Ovary (tissue), 9 donors: ENCODE data around the gene STAC2. TPM values are rescaled to one million over a fixed set of nuclear protein-coding genes. Genes with fewer than 3 reads are reported as not detected.

Experiments
- DNase-seq, 5 donors: peaks; one replicate each; pipeline ENCODE4 v3.0.0-alpha.2; 2019 to 2020
- H3K27ac ChIP-seq, 2 donors: fragments of 200-600 bp; one replicate each; pipeline versions ENCODE4 v1.5.1 to v1.8.0; 2019 to 2022
- H3K27me3 ChIP-seq: fragments of 200-600 bp; one replicate; pipeline ENCODE4 v1.8.0; 2022
- H3K36me3 ChIP-seq: fragments of 200-600 bp; sonication (generic); one replicate; pipeline ENCODE4 v1.5.1; 2019
- H3K4me1 ChIP-seq: one replicate; pipeline ENCODE4 v1.8.1; 2013; ENCODE audit warnings: mild to moderate bottlenecking, moderate library complexity; ENCODE audit not compliant: insufficient read depth
- H3K4me3 ChIP-seq: fragments of 200-600 bp; sonication (generic); one replicate; pipeline ENCODE4 v1.5.1; 2017
- H3K9me3 ChIP-seq, 2 donors: fragments of 200-600 bp in 1 of 2; sonication (generic) in 1 of 2; one replicate each; pipeline versions ENCODE4 v1.5.1 to v1.8.1; 2013 to 2019; ENCODE audit warnings: mild to moderate bottlenecking in 1 of 2, moderate library complexity in 1 of 2
- CTCF ChIP-seq, 3 donors: fragments of 450-650 bp in 2 of 3; fragments of 200-600 bp in 1 of 3; IDR thresholded peaks; one replicate each; pipeline versions ENCODE4 v1.5.1 to v1.8.0; 2016 to 2022; ENCODE audit warnings: antibody characterized with exemption in 3 of 3, mild to moderate bottlenecking in 1 of 3
- EP300 ChIP-seq: sonication (generic); formaldehyde crosslinking; IDR thresholded peaks from one replicate; pipeline ENCODE4 v1.6.1; 2017; ENCODE audit warnings: antibody characterized with exemption
- POLR2A ChIP-seq: fragments of 450-650 bp; IDR thresholded peaks from one replicate; pipeline ENCODE4 v1.6.1; 2017; ENCODE audit warnings: antibody characterized with exemption, mild to moderate bottlenecking, moderate library complexity
- WGBS, 3 donors: extraction: QIAGEN DNeasy Blood & Tissue Kit in 1 of 3; methylation state at CpG; one replicate each; pipeline versions ENCODE4 v1.1.5 to v1.1.7; 2013 to 2017; 5-methylcytosine and 5-hydroxymethylcytosine counted together
- intact Hi-C, 4 donors: fragments of 100-400 bp; cut with DNase I; formaldehyde crosslinking; loops; one replicate each; pipeline versions ENCODE4 v1.11.0 to v1.15.1; 2022 to 2023
- polyA plus RNA-seq, 2 donors: library from polyadenylated mRNA; stranded (reverse); fragments of 200-250 nt in 1 of 2; fragments of 350-450 nt in 1 of 2; fragmentation: Illumina TruSeq in 1 of 2; extraction: RNeasy Lipid Tissue Mini Kit (QIAGEN cat#74804) in 1 of 2; gene quantifications; one replicate each; pipeline ENCODE4 v1.2.3, GENCODE V29; 2013 to 2014
- total RNA-seq, 7 donors: library from RNA; depleted of rRNA in 2 of 7; stranded (reverse); fragments of >200 nt in 2 of 7; fragmentation: NEBNext Ultra II Directional in 3 of 7; extraction: Animal tissue kit (Norgen Biotek cat#: 25700) in 3 of 7; gene quantifications; one replicate each; pipeline versions ENCODE4 v1.1.0 to v1.2.4, GENCODE V29; 2016 to 2023
- donor health status: DM: no; HTN: no; CAD: no; lungs with moderate emphysema.
- donor health status: DM: no; HTN: no; CAD: no.
- donor health status: Bipolar disorder and iron deficiency.
- donor health status: DM: yes; HTN: yes; CAD: no.
- donor health status: DM: no; HTN: no; CAD: no.
- donor health status: DM: yes; HTN: yes; CAD: no.

Gene STAC2
- total and polyA plus RNA-seq, 9 donors = 0.29 to 5.4 (median 0.70) TPM; not detected in 1

- TF ChIP-seq EP300 (no peak), CTCF (IDR thresholded peaks at IDR 0.05) (no peak), POLR2A (no peak)
- H3K4me3 ChIP-seq = no peak overlapping the region
- H3K27me3 ChIP-seq = no peaks in the 10 kb centered on the region
- no peak overlapping the region for H3K27ac ChIP-seq
- 73 to 75% (median 74%) methylated on average over 11 of the region's 11 CpGs for WGBS, 3 donors
- no peak for DNase-seq
- no peaks in the 10 kb centered on the region for H3K9me3 ChIP-seq
- H3K4me1 ChIP-seq = peaks cover 3% of the 10 kb centered on the region
- intact Hi-C loops = no loop called here
- H3K36me3 ChIP-seq = no peaks in the 10 kb centered on the region
Observed at GRCh38 chr17:39212195-39212810, 13.4 kb downstream of the STAC2 start.

GRCh38 chr17:39210093-39210434 is 15.7 kb downstream of the STAC2 start:
- WGBS, 3 donors = 6 to 8% (median 6%) methylated on average over 16 to 22 of the region's 22 CpGs
- H3K9me3 ChIP-seq = no peaks in the 10 kb centered on the region
- H3K4me1 ChIP-seq = peaks cover 4% of the 10 kb centered on the region
- intact Hi-C loops = no loop called here
- TF ChIP-seq POLR2A (no peak), CTCF (IDR thresholded peaks at IDR 0.05) (no peak), EP300 (no peak)
- no peaks in the 10 kb centered on the region for H3K27me3 ChIP-seq
- peak overlapping the region; percentile 29 for H3K4me3 ChIP-seq
- no peak for DNase-seq
- no peak overlapping the region for H3K27ac ChIP-seq
- H3K36me3 ChIP-seq = no peaks in the 10 kb centered on the region

- H3K27me3 ChIP-seq = no peaks in the 10 kb centered on the region
- WGBS, 3 donors = 3 to 6% (median 3%) methylated on average over 19 to 39 of the region's 39 CpGs
- intact Hi-C loops = loop anchor here in 2 of 4 donors (5.0 kb wide), 1 partner anchor 33 kb away; no protein-coding TSS in a partner anchor
- H3K9me3 ChIP-seq = no peaks in the 10 kb centered on the region
- TF ChIP-seq EP300 = no peak
- TF ChIP-seq CTCF (IDR thresholded peaks at IDR 0.05) = no peak
- TF ChIP-seq POLR2A = no peak
- peak overlapping the region; percentile 29 for H3K4me3 ChIP-seq
- peaks cover 4% of the 10 kb centered on the region for H3K4me1 ChIP-seq
- no peak overlapping the region for H3K27ac ChIP-seq
- DNase-seq = peak; percentile 79 to 89 (median 83)
- no peaks in the 10 kb centered on the region for H3K36me3 ChIP-seq
Observed at GRCh38 chr17:39209317-39210092, 16.2 kb downstream of the STAC2 start.

- no peak for DNase-seq
- WGBS, 3 donors = 67 to 73% (median 70%) methylated on average over 8 of the region's 8 CpGs
- no peaks in the 10 kb centered on the region for H3K9me3 ChIP-seq
Observed at GRCh38 chr17:39208893-39209292, 16.9 kb downstream of the STAC2 start.

More at GRCh38 chr17:39208893-39209292, 16.9 kb downstream of the STAC2 start:
- intact Hi-C loops = loop anchor here in 2 of 4 donors (5.0 kb wide), 1 partner anchor 33 kb away; no protein-coding TSS in a partner anchor
- TF ChIP-seq CTCF (IDR thresholded peaks at IDR 0.05) = no peak
- no peak for TF ChIP-seq POLR2A
- no peak for TF ChIP-seq EP300
- Histone ChIP-seq H3K4me3 (no peak overlapping the region), H3K27ac (peak overlapping the region in 1 of 2 donors; percentile 30), H3K4me1 (peaks cover 4% of the 10 kb centered on the region), H3K27me3 (no peaks in the 10 kb centered on the region), H3K36me3 (no peaks in the 10 kb centered on the region)
